Measurements from ENCODE around the gene LHX8. TPM values are rescaled to one million over a fixed set of nuclear protein-coding genes. Genes with fewer than 3 reads are reported as not detected.

LHX8 gene
- not detected for total RNA-seq
- long read RNA-seq = 0 reads

DNA sequence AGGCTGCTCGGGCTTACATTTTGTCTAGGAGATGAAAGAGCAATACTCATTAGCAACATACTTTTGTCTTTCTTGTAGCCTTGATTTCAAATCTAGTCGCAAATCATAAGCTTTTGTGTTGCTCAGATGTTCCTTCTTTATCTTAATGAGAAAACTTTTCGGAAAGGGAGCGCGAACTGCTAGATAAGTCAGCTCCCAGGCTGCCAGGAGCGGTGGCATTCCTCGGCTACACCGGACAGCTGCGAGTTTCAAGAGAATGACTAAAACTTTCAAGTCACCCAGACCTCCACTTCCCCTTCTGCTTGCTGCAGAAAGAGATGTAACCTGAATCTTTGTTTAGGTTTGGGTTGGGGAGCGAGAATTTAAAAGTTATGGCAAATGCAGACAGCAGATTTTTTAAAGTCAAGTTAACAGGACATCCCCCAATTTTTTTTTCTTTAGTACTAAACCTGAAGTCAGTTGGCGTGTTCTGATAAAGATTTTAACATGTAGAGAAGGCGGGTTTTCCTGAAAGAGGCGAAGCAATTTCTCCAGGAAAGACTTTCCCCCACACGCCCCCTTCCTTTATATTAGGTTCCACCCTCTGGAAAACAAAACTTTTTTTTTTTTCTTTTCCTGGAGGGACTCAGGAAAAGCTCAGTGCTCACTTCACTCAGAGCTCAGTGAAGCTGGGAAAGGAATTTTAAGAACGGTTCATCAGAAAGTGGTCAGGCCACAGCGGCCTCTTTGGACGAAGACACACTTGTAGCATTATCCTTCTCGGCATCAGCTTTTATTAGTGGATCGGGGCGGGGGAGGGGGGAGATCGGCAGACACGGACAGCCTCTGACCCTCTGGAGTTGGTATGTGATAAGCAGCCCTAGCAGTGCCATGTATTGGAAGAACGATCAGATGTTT lies at the start of gene LHX8:
TSS of gene LHX8 (plus strand) at position 639 of the 897 bp plus-strand sequence. CDS start 2,227 bp downstream, outside the sequence.
- Histone ChIP-seq H3K9me3 (replicated peaks) (no peaks in the 10 kb centered on the region), H3K4me3 (peak within 1 kb of the TSS; percentile 50), H3K27ac (replicated peaks) (no peak within 1 kb of the TSS), H3K36me3 (no peaks in the 10 kb centered on the region), H3K4me1 (peaks cover 27% of the 10 kb centered on the region), H3K27me3 (ENCODE audit: low read depth) (peaks cover 100% of the 10 kb centered on the region)
- DNase-seq = no peak
- TF ChIP-seq, protein P1, sequence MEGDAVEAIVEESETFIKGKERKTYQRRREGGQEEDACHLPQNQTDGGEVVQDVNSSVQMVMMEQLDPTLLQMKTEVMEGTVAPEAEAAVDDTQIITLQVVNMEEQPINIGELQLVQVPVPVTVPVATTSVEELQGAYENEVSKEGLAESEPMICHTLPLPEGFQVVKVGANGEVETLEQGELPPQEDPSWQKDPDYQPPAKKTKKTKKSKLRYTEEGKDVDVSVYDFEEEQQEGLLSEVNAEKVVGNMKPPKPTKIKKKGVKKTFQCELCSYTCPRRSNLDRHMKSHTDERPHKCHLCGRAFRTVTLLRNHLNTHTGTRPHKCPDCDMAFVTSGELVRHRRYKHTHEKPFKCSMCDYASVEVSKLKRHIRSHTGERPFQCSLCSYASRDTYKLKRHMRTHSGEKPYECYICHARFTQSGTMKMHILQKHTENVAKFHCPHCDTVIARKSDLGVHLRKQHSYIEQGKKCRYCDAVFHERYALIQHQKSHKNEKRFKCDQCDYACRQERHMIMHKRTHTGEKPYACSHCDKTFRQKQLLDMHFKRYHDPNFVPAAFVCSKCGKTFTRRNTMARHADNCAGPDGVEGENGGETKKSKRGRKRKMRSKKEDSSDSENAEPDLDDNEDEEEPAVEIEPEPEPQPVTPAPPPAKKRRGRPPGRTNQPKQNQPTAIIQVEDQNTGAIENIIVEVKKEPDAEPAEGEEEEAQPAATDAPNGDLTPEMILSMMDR (IDR thresholded peaks at IDR 0.05; ENCODE audit: borderline replicate concordance) = no peak
- intact Hi-C loops (cut with micrococcal nuclease) = no loop called here

- Histone ChIP-seq H3K9me3 (replicated peaks) (peaks cover 4% of the 10 kb centered on the region), H3K36me3 (no peaks in the 10 kb centered on the region), H3K27me3 (ENCODE audit: low read depth) (no peaks in the 10 kb centered on the region), H3K4me3 (no peak overlapping the region), H3K27ac (replicated peaks) (no peak overlapping the region), H3K4me1 (no peaks in the 10 kb centered on the region)
- intact Hi-C loops (cut with micrococcal nuclease) = no loop called here
- TF ChIP-seq, protein P1 (IDR thresholded peaks at IDR 0.05; ENCODE audit: borderline replicate concordance) = no peak
- DNase-seq = no peak
Measured at GRCh38 chr1:75085931-75086330, 48.3 kb upstream of the LHX8 start.

DNA sequence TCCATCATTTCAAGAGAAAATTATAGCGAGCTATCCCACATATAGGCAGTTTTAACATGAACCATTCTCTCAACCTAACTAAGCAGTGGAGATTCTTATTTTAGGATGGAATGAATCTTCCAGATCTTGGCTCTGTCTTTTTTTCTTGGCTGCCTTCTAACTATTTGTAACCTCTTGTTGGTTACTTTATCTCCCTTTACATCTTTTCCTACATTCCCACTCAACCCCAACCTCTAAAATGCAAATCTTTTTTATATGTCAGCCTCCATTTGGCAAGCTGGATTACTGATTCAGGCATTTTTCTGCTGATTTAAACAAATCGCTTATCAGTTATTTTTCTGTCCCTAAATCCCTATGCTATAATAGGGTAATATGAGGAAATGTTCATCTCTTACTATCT lies 46.9 kb upstream of the LHX8 start:
- Histone ChIP-seq H3K4me1 (no peaks in the 10 kb centered on the region), H3K9me3 (replicated peaks) (peaks cover 4% of the 10 kb centered on the region), H3K36me3 (no peaks in the 10 kb centered on the region), H3K4me3 (no peak overlapping the region), H3K27ac (replicated peaks) (no peak overlapping the region), H3K27me3 (ENCODE audit: low read depth) (no peaks in the 10 kb centered on the region)
- intact Hi-C loops (cut with micrococcal nuclease) = no loop called here
- TF ChIP-seq, protein P1 (IDR thresholded peaks at IDR 0.05; ENCODE audit: borderline replicate concordance) = no peak
- DNase-seq = no peak

DNA sequence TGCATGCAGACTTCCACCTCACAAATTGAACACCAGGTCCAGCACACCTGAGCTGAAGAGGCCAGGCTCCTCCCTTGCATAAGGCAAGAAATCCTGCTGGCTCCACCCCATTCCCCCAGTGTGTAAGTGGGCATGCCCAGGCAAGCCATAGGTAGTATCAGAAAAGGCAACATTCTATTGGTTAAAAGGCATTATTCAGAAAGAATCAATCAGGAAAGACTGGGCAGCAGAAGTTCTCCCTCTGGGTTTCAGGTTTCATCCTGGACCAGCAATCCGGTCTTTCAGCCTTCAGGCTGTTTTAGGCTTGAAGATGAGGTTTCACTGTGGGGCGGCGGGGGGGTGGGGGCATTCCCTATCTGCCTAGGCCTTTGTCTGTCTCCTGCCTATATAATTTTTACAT lies 42.0 kb upstream of the LHX8 start:
- DNase-seq = no peak
- Histone ChIP-seq H3K4me1 (no peaks in the 10 kb centered on the region), H3K4me3 (no peak overlapping the region), H3K36me3 (no peaks in the 10 kb centered on the region), H3K27ac (replicated peaks) (no peak overlapping the region), H3K27me3 (ENCODE audit: low read depth) (no peaks in the 10 kb centered on the region), H3K9me3 (replicated peaks) (peaks cover 10% of the 10 kb centered on the region)
- TF ChIP-seq, protein P1 (IDR thresholded peaks at IDR 0.05; ENCODE audit: borderline replicate concordance) = no peak
- intact Hi-C loops (cut with micrococcal nuclease) = no loop called here

DNA sequence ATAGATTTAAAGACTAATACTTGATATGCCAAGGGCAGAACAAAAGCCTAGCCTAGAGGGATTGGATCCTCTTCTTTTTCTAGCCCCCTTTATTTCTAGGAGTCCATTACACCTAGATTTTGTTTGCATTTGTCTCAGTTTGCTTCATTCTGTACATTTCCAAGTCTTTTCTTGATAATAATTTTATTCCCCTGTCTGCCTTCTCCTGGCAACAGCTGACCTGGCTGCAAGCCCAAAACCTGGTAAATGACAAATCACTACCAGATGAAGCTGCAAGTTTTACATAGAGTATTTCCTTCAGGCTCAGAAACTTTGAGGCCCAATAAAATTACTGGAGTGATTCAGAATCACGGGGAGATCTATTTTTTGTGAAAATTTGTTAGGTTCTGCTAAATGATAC lies 36.5 kb upstream of the LHX8 start:
- no peaks in the 10 kb centered on the region for H3K27me3 ChIP-seq (ENCODE audit: low read depth)
- H3K4me1 ChIP-seq = no peaks in the 10 kb centered on the region
- no peak overlapping the region for H3K27ac ChIP-seq (replicated peaks)
- DNase-seq = no peak
- peaks cover 6% of the 10 kb centered on the region for H3K9me3 ChIP-seq (replicated peaks)
- TF ChIP-seq, protein P1 (IDR thresholded peaks at IDR 0.05; ENCODE audit: borderline replicate concordance) = no peak
- intact Hi-C loops (cut with micrococcal nuclease) = no loop called here
- no peak overlapping the region for H3K4me3 ChIP-seq
- H3K36me3 ChIP-seq = no peaks in the 10 kb centered on the region

All from left ventricle myocardium inferior (tissue), 1 donor.